ENCODE measurements around the gene PARVB. TPM values are rescaled to one million over a fixed set of nuclear protein-coding genes. Genes with fewer than 3 reads are reported as not detected.

Gene PARVB
- total RNA-seq, 1 donor, result 19.0 TPM

DNA sequence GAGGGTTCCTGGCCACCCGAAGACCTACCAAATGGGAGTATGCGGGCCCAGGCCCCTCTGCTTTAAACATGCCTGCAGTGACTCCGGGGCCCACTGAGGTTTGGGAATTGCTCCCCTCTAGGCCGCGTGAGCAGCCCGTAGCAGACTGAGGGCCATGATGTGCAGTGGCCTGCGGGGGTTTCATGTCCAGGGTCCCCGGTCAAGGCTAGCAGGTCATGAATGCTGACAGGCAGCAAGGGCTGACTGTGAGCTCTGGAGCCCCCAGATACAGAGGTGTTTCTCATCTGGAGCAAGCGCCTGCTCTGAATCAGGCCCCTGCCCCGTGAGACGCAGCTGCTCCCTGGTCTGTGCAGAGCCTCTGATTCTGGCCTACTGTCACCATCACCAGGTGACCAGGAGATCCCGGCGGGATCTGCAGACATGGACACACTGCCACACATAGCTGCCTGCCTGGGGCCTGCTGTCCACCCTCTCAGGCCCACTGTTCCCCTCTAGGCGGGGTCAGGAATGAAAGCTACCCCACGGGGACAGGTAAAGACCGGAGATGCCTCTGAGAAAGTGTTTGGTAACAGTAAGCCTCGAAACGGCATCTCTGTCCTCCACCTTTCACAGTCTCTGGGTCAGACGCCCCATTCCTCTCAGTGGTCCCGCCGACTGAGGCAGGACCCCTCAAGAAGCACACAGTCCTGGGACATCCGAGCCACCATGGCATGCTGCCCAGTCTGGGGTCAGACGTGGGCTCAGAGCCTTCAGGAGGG, 73.3 kb downstream of the PARVB start:
- DNase-seq (ENCODE audit: low read depth), result no peak
- TF ChIP-seq, protein P1, sequence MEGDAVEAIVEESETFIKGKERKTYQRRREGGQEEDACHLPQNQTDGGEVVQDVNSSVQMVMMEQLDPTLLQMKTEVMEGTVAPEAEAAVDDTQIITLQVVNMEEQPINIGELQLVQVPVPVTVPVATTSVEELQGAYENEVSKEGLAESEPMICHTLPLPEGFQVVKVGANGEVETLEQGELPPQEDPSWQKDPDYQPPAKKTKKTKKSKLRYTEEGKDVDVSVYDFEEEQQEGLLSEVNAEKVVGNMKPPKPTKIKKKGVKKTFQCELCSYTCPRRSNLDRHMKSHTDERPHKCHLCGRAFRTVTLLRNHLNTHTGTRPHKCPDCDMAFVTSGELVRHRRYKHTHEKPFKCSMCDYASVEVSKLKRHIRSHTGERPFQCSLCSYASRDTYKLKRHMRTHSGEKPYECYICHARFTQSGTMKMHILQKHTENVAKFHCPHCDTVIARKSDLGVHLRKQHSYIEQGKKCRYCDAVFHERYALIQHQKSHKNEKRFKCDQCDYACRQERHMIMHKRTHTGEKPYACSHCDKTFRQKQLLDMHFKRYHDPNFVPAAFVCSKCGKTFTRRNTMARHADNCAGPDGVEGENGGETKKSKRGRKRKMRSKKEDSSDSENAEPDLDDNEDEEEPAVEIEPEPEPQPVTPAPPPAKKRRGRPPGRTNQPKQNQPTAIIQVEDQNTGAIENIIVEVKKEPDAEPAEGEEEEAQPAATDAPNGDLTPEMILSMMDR (IDR thresholded peaks at IDR 0.05; ENCODE audit: insufficient read depth, low read depth, low read length), result no peak
- no peak overlapping the region for H3K4me3 ChIP-seq (ENCODE audit: low read depth, low read length)

DNA sequence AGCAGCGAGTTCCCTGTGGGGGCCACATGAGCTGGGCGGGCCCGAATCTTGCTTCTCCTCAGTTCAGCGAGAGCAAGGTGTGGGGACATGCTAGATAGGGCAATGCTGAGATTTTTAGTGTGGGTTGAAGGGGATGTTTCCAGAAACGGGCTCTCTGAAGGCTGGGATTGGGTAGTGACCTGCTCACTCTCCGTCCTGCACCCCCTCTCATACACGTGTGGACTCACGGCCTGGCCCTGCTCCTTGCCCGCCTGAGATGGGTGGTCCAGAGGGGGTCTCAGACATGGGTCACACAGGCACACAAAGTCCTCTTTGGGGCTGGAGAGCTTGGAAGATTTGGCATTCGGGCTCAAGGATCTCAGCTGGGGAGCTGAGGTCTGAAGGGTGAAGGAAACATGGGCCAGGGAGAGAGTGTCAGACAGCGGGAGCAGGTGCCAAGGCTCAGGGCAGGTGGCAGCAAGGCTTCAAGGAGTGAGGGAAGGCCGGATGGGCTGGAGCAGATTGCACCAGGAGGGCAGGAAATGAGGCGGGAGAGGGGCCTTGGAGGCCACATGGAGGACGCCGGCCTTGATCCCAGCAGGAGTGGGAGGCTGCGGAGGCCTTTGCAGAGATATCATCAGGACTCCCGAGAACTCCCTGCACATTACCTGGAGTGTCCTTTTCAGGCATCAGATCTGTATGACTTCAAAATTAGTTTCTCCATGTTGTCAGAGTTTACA, 74.1 kb downstream of the PARVB start:
- no peak for DNase-seq (ENCODE audit: low read depth)
- TF ChIP-seq, protein P1 (IDR thresholded peaks at IDR 0.05; ENCODE audit: insufficient read depth, low read depth, low read length), result no peak
- H3K4me3 ChIP-seq (ENCODE audit: low read depth, low read length), result no peak overlapping the region

DNA sequence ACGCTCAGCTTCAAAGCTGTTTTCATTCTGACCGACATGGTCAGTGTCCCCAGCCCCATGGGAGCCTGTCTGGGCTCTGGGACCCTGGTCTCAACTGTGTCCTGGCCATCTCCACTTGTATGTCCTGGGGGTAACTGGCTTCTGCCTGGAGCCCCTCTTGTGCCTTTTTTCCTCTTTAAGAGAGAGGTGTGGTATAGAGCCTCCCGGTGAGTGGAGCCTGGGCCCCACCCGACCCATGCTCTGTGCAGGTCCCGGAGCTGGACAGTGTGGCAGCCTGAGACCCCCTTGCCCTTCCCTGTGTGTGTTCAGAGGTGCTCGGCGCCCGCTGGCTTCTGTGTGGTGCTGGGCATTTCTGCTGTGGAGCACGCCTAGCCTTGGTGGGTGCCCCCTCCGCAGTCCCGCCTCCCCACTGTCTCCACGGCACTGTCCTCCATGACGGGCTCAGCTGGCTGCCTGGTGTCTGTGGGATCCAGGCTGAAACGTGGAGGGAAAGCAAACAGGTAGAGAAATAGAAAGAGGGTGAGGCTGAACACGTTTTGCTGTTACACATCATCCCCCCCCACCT, 74.9 kb downstream of the PARVB start:
- H3K4me3 ChIP-seq (ENCODE audit: low read depth, low read length), result no peak overlapping the region
- DNase-seq (ENCODE audit: low read depth), result no peak
- TF ChIP-seq, protein P1 (IDR thresholded peaks at IDR 0.05; ENCODE audit: insufficient read depth, low read depth, low read length), result no peak

DNA sequence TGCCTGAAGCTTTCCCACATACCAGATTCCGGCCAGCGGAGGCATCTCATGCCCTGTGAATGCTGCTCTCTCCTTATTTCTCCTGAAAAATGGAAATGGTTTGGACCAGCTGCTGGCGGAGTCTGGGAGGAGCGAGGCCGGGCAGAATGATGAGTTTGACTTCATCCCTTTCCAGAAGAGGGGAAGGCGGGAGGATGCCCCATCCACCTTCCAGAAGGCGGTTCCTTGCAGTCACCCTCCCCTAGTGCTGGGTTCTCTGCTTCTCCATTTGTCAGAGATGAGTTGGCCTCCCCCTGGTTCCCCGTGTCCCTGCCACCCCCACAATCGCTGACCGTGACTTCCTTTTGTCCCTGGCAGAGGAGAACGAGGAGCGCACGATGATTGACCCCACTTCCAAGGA, 75.6 kb downstream of the PARVB start:
- TF ChIP-seq, protein P1 (IDR thresholded peaks at IDR 0.05; ENCODE audit: insufficient read depth, low read depth, low read length), result no peak
- H3K4me3 ChIP-seq (ENCODE audit: low read depth, low read length), result no peak overlapping the region
- no peak for DNase-seq (ENCODE audit: low read depth)

DNA sequence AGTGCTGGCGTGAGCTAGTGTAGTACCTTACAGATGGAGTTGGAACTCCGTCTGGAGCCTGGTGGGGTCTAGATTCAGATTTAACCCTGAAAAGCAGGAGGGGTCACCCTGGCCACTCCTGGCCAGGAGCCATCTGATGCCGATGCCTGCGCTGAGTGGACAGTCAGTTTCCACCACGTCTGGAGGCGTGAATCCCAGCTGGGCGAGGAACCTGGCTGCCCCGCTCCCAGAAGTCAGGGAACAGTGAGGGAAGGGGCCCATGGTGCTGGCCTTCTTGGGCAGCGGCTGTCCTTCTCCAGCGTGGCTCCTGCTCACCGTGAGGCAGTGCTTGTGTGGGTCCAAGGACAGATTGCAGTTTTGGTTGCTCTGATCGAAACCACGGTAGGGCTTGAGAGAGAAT, 76.3 kb downstream of the PARVB start:
- TF ChIP-seq, protein P1 (IDR thresholded peaks at IDR 0.05; ENCODE audit: insufficient read depth, low read depth, low read length), result no peak
- no peak overlapping the region for H3K4me3 ChIP-seq (ENCODE audit: low read depth, low read length)
- no peak for DNase-seq (ENCODE audit: low read depth)

DNA sequence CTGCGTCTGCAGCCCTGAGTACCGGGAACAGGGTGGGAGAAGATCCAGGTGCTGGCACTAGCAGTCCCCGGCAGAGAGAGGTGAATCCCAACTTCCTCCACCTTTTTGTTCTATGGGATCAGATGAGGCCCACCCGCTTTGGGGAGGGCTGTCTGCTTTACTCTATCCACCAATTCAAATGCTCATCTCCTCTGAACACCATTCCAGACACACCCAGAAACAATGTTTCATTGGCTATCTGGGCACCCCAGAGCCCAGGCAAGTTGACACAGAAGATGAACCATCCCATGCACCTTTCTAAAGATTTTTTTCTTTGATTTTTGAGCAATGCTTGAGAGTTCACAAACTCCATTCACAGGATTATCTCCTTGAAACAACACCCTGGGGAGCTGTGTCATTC, 78.0 kb downstream of the PARVB start:
- TF ChIP-seq, protein P1 (IDR thresholded peaks at IDR 0.05; ENCODE audit: insufficient read depth, low read depth, low read length), result no peak
- no peak for DNase-seq (ENCODE audit: low read depth)
- H3K4me3 ChIP-seq (ENCODE audit: low read depth, low read length), result no peak overlapping the region
